Measurements from ENCODE around the gene RCOR3. TPM values are rescaled to one million over a fixed set of nuclear protein-coding genes. Genes with fewer than 3 reads are reported as not detected.

RCOR3 gene
- total and polyA plus RNA-seq, 11 donors, result 25.3 to 60.1 (median 42.7) TPM

DNA sequence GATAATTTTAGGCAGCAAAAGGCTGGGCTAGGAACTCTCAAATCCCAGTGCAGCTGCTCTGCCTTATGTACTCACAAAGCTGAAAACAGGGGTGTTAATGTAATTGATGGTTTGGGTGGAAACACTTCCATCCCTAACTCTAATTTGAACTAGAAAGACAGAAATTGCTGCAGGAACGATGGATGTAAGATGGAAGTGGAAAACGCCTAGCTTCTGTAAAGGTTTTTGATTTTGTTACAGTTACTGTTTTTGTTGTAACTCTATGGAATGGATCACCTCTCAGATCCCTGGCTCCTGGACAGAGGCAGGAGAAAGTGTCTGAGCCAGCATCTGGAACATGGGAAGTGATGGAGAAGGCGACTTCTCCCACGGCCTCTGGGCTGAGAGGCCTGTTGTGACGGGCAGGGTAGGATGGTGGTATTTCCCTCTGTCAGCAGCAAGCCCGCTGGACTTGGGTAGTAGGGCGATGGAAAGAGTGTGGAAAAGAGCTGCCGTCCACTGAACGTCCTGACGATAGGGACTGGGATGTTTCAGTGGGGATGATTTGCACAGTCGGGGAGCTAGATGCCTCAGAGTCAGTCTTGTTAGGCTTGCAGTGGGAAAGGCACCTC is 69.0 kb downstream of the RCOR3 start:
- intact Hi-C loops (cut with DNase I), result loop anchor here (5.0 to 10.0 kb wide), 6 partner anchors 54 to 327 kb away; no protein-coding TSS in a partner anchor
- no peak for TF ChIP-seq POLR2A (IDR thresholded peaks at IDR 0.05)
- TF ChIP-seq, protein P1, sequence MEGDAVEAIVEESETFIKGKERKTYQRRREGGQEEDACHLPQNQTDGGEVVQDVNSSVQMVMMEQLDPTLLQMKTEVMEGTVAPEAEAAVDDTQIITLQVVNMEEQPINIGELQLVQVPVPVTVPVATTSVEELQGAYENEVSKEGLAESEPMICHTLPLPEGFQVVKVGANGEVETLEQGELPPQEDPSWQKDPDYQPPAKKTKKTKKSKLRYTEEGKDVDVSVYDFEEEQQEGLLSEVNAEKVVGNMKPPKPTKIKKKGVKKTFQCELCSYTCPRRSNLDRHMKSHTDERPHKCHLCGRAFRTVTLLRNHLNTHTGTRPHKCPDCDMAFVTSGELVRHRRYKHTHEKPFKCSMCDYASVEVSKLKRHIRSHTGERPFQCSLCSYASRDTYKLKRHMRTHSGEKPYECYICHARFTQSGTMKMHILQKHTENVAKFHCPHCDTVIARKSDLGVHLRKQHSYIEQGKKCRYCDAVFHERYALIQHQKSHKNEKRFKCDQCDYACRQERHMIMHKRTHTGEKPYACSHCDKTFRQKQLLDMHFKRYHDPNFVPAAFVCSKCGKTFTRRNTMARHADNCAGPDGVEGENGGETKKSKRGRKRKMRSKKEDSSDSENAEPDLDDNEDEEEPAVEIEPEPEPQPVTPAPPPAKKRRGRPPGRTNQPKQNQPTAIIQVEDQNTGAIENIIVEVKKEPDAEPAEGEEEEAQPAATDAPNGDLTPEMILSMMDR (IDR thresholded peaks at IDR 0.05), result no peak
- Histone ChIP-seq H3K27me3 (no peaks in the 10 kb centered on the region), H3K4me1 (peaks cover 0 to 66% (median 15%) of the 10 kb centered on the region in 12 donors), H3K27ac (peak overlapping the region in 8 of 12 donors; percentile 11 to 86 (median 76)), H3K4me3 (peak overlapping the region in 8 of 12 donors; percentile 65 to 93 (median 78)), H3K9me3 (no peaks in the 10 kb centered on the region), H3K36me3 (no peaks in the 10 kb centered on the region)
- WGBS, 4 donors, result 83 to 93% (median 86%) methylated on average over 11 of the region's 11 CpGs
- no peak for DNase-seq
- ATAC-seq, result no peak

DNA sequence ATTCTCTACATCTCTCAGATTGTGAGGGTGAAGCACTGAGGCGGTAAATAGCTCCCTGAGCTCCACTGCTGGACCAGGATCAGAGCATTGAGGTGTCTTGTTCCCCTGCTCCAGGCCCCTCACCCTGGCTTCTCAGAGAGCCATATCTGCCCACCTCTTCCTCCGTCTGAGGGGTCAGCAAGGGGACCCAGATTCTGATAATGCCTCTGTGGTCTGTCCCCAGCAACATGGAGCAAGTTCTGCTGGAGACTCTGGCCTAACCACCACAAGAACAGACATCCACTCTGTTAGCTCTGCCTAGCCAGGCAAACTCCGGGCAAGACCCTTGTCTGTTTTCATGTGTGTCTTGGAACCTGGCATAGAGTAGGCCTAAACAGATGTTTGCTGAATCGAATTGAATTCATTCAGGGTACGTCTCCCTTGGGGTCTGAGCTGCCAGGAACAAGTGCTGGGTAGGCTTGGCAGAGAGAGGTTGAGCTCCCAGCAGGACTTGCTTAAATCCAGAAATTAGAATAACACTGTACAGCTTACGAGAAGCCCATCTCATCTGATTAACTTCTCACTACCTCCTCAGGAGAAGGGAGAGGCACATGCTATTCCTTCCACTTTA is 69.8 kb downstream of the RCOR3 start:
- TF ChIP-seq POLR2A (IDR thresholded peaks at IDR 0.05), result no peak
- TF ChIP-seq, protein P1 (IDR thresholded peaks at IDR 0.05), result no peak
- Histone ChIP-seq H3K27me3 (no peaks in the 10 kb centered on the region), H3K4me3 (peak overlapping the region in 2 of 12 donors; percentile 76 to 84), H3K9me3 (no peaks in the 10 kb centered on the region), H3K36me3 (no peaks in the 10 kb centered on the region), H3K27ac (peak overlapping the region in 1 of 12 donors; percentile 82), H3K4me1 (peaks cover 0 to 66% (median 15%) of the 10 kb centered on the region in 12 donors)
- no peak for ATAC-seq
- intact Hi-C loops (cut with DNase I), result loop anchor here (5.0 to 10.0 kb wide), 6 partner anchors 53 to 326 kb away; no protein-coding TSS in a partner anchor
- no peak for DNase-seq
- 89 to 96% (median 89%) methylated on average over 6 of the region's 6 CpGs for WGBS, 4 donors

DNA sequence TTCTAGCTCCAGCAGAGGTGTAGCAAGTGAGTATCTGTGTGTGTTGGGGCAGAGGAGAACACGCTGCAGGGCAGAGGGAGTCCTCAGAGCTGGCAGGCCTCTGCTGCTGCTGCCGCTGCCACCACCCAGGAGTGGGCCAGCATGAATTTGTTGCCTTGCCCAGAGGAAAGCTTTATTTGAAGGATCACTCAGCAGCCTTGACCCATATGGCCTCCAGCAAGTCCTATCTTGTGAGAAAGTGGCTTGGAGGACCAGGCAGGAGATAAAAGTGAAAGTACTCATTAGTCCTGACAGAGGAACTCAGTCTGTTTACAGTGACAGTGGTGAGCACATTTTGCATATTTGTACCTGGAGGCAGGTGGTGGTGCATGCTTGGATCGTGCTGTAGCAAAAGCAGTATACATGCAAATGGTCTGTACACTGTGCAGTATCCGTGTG is 70.6 kb downstream of the RCOR3 start:
- no peaks in the 10 kb centered on the region for H3K9me3 ChIP-seq
- WGBS, 4 donors, result 89 to 95% (median 91%) methylated on average over 3 to 4 of the region's 4 CpGs
- peak overlapping the region in 1 of 12 donors; percentile 12 for H3K4me3 ChIP-seq
- intact Hi-C loops (cut with DNase I), result loop anchor here (5.0 to 10.0 kb wide), 7 partner anchors 48 to 325 kb away; no protein-coding TSS in a partner anchor
- TF ChIP-seq, protein P1 (IDR thresholded peaks at IDR 0.05), result no peak
- no peak for TF ChIP-seq POLR2A (IDR thresholded peaks at IDR 0.05)
- H3K4me1 ChIP-seq, result peaks cover 0 to 70% (median 15%) of the 10 kb centered on the region in 12 donors
- no peak for DNase-seq
- no peak for ATAC-seq
- no peaks in the 10 kb centered on the region for H3K36me3 ChIP-seq
- H3K27me3 ChIP-seq, result no peaks in the 10 kb centered on the region
- H3K27ac ChIP-seq, result peak overlapping the region in 1 of 12 donors; percentile 82

DNA sequence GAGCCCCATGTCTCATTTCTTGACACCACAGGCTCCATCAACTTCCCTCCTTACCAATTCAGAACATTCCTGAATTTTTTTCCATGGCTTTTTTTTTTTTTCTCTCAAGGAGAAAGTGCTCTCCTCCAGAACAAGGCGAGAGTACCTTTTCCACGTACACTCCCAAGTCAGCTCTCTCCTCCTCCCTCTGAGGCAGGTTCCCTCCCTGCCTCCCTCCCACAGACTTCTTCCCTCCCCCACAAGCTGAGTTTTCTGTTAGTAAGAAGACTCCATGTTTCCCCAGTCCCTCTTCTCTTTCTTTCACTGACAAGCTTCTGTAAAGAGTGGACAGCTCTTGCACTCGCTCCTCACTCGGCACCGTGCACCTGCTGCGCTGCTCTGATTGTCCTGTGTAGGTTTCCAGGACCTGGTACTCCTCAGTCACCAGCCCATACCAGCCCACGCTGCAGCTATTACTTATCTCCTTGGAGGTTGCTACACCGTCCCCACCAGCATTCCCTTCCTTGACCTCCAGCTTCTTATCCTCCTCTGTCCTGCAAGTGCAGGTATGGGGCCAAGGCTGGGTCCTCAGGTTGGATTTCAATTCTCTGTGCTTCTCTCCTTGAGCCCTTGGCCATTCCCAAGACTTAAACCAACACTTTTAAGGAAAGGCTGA is 71.2 kb downstream of the RCOR3 start:
- WGBS, 4 donors, result 91 to 97% (median 95%) methylated on average over 8 of the region's 8 CpGs

More for the DNA sequence above, 71.2 kb downstream of the RCOR3 start:
- intact Hi-C loops (cut with DNase I), result loop anchor here in 1 of 10 donors (5.0 kb wide), 1 partner anchor 47 kb away; no protein-coding TSS in a partner anchor
- H3K27me3 ChIP-seq, result no peaks in the 10 kb centered on the region
- no peak overlapping the region for H3K4me3 ChIP-seq
- ATAC-seq, result no peak
- no peak overlapping the region for H3K27ac ChIP-seq
- H3K4me1 ChIP-seq, result peaks cover 0 to 76% (median 15%) of the 10 kb centered on the region in 12 donors
- no peaks in the 10 kb centered on the region for H3K36me3 ChIP-seq
- DNase-seq, result no peak
- H3K9me3 ChIP-seq, result no peaks in the 10 kb centered on the region
- TF ChIP-seq, protein P1 (IDR thresholded peaks at IDR 0.05), result no peak
- TF ChIP-seq POLR2A (IDR thresholded peaks at IDR 0.05), result no peak
